HCT116 (cell line): ENCODE results near the gene ZNF436. TPM values are rescaled to one million over a fixed set of nuclear protein-coding genes. Genes with fewer than 3 reads are reported as not detected.

Experiments used
- ATAC-seq: fragments of 200-7000 bp; cut with Tn5 transposase; 2 replicates; pipeline ENCODE4 v1.9.1; 2020; ENCODE audit warnings: mild to moderate bottlenecking, moderate library complexity
- BruUV-seq: library from RNA; stranded (reverse); fragments of 400-500 nt; replicated peaks from 2 replicates; lab custom pipeline; 2021; lab: Mats Ljungman, UMichigan
- CTCF ChIA-PET: fragments of 300-600 bp; sonication (Branson Sonifier 250); formaldehyde crosslinking; loops from one replicate; lab custom pipeline; 2021; ENCODE audit warnings: antibody characterized with exemption; lab: Charles Lee
- POLR2A ChIA-PET: fragments of 300-600, 350-600 bp; sonication (Branson Sonifier 250); formaldehyde crosslinking; loops from one replicate; lab custom pipeline; 2021; ENCODE audit warnings: antibody characterized with exemption; lab: Charles Lee
- RAD21 ChIA-PET, 2 experiments: fragments of 300-600 bp; sonication (Branson Sonifier 250); formaldehyde crosslinking; loops; one replicate each; lab custom pipeline; 2023; ENCODE audit warnings: low total read pairs in 2 of 2; ENCODE audit not compliant: uncharacterized antibody in 2 of 2, unreplicated experiment in 2 of 2, low non-redundant PET in 1 of 2; lab: Charles Lee
- DNase-seq: peaks from one replicate; pipeline ENCODE4 v3.0.0-alpha.2; 2010; ENCODE audit warnings: low read depth, low spot score
- H2AFZ ChIP-seq: fragments of 200-600 bp; shearing (Covaris generic), sonication (generic); 2 replicates; pipeline ENCODE4 v1.6.1; 2017; ENCODE audit warnings: low read depth, mixed run types, mixed read lengths, antibody characterized with exemption, low read length; ENCODE audit not compliant: poor library complexity, severe bottlenecking
- H3K27ac ChIP-seq: 2 replicates; pipeline ENCODE4 v1.5.1; 2012; ENCODE audit warnings: low read depth, low read length
- H3K27me3 ChIP-seq: fragments of 200-600 bp; sonication (generic); 2 replicates; pipeline ENCODE4 v1.6.1; 2016; ENCODE audit warnings: mixed run types, low read length, mixed read lengths; ENCODE audit not compliant: insufficient read depth
- H3K36me3 ChIP-seq, 2 experiments: fragments of 200-500 bp in 1 of 2; fragments of 200-600 bp in 1 of 2; sonication (Bioruptor generic) in 1 of 2; sonication (generic) in 1 of 2; 2 replicates each; pipeline versions ENCODE4 v1.5.1 to v1.6.1; 2014 to 2016; ENCODE audit warnings: low read length in 2 of 2, inconsistent platforms in 1 of 2, mixed read lengths in 1 of 2, mixed run types in 1 of 2; ENCODE audit not compliant: insufficient read depth in 2 of 2, control insufficient read depth in 1 of 2
- H3K4me1 ChIP-seq, 2 experiments: fragments of 200-600 bp in 1 of 2; sonication (generic) in 1 of 2; 2 replicates each; pipeline versions ENCODE4 v1.5.1 to v1.6.1; 2012 to 2017; ENCODE audit warnings: low read length in 2 of 2, inconsistent platforms in 1 of 2, mild to moderate bottlenecking in 1 of 2, mixed read lengths in 1 of 2, mixed run types in 1 of 2, moderate library complexity in 1 of 2; ENCODE audit not compliant: insufficient read depth in 2 of 2, control insufficient read depth in 1 of 2
- H3K4me2 ChIP-seq: fragments of 200-600 bp; sonication (generic); 2 replicates; pipeline ENCODE4 v1.6.1; 2017; ENCODE audit warnings: mixed run types, low read length, mixed read lengths
- H3K4me3 ChIP-seq, 2 experiments: fragments of 200-600 bp in 1 of 2; sonication (generic) in 1 of 2; replicated peaks in 1 of 2; 2 replicates each; pipeline ENCODE4 v1.5.1; 2011 to 2016; ENCODE audit warnings: low read length in 2 of 2, control low read depth in 1 of 2, low read depth in 1 of 2, mild to moderate bottlenecking in 1 of 2, mixed read lengths in 1 of 2, mixed run types in 1 of 2
- H3K79me2 ChIP-seq: fragments of 200-600 bp; sonication (generic); 2 replicates; pipeline ENCODE4 v1.6.1; 2017; ENCODE audit warnings: mild to moderate bottlenecking, mixed run types, low read length, moderate library complexity, mixed read lengths; ENCODE audit not compliant: insufficient read depth
- H3K9ac ChIP-seq: fragments of 200-600 bp; sonication (generic); 2 replicates; pipeline ENCODE4 v1.6.1; 2016; ENCODE audit warnings: low read length, mixed read lengths
- H3K9me2 ChIP-seq: fragments of 200-600 bp; sonication (generic), shearing (Covaris generic); 2 replicates; pipeline ENCODE4 v1.6.1; 2017; ENCODE audit warnings: mixed run types, mild to moderate bottlenecking, moderate library complexity; ENCODE audit not compliant: insufficient read depth
- H3K9me3 ChIP-seq, 2 experiments: fragments of 200-500 bp in 1 of 2; fragments of 200-600 bp in 1 of 2; sonication (Bioruptor generic) in 1 of 2; sonication (generic) in 1 of 2; 2 replicates each; pipeline ENCODE4 v1.6.1; 2014 to 2017; ENCODE audit warnings: low read length in 2 of 2, mixed read lengths in 2 of 2, inconsistent platforms in 1 of 2, low read depth in 1 of 2, mild to moderate bottlenecking in 1 of 2, mixed run types in 1 of 2, moderate library complexity in 1 of 2; ENCODE audit not compliant: control insufficient read depth in 1 of 2, insufficient read depth in 1 of 2
- H4K20me1 ChIP-seq: fragments of 200-600 bp; sonication (generic), shearing (Covaris generic); 2 replicates; pipeline ENCODE4 v1.6.1; 2017; ENCODE audit warnings: mixed run types, mild to moderate bottlenecking, moderate library complexity; ENCODE audit not compliant: insufficient read depth
- CBX3 ChIP-seq: IDR thresholded peaks from 2 replicates; pipeline ENCODE4 v1.6.1; 2012; ENCODE audit warnings: low read depth
- CEBPB ChIP-seq: IDR thresholded peaks from 2 replicates; pipeline ENCODE4 v1.6.1; 2012; ENCODE audit warnings: low read depth
- FOSL1 ChIP-seq: IDR thresholded peaks from 2 replicates; pipeline ENCODE4 v1.6.1; 2012; ENCODE audit warnings: low read depth
- POLR2A ChIP-seq: IDR thresholded peaks from 2 replicates; pipeline ENCODE4 v1.7.0; 2011; ENCODE audit warnings: borderline replicate concordance; ENCODE audit not compliant: insufficient read depth, insufficient read length; ENCODE audit errors: extremely low read depth
- POLR2AphosphoS5 ChIP-seq: IDR thresholded peaks from 2 replicates; pipeline ENCODE4 v1.6.1; 2011; ENCODE audit warnings: mild to moderate bottlenecking, low read depth, low read length, moderate library complexity
- RAD21 ChIP-seq: IDR thresholded peaks from 2 replicates; pipeline ENCODE4 v1.6.1; 2012; ENCODE audit warnings: low read depth, mild to moderate bottlenecking
- TCF7L2 ChIP-seq: IDR thresholded peaks from 2 replicates; pipeline ENCODE4 v1.7.0; 2011; ENCODE audit warnings: borderline replicate concordance, inconsistent platforms; ENCODE audit not compliant: insufficient read depth, insufficient read length; ENCODE audit errors: extremely low read depth
- intact Hi-C: fragments of 100-400 bp; cut with micrococcal nuclease; formaldehyde crosslinking; loops from 2 replicates; pipeline ENCODE4 v1.10.0; 2022
- total RNA-seq: library from RNA; stranded (reverse); gene quantifications from one replicate; pipeline ENCODE4 v1.2.1, GENCODE V29; 2021; ENCODE audit not compliant: unreplicated experiment
- TF ChIP-seq, protein P1 (sequence below): IDR thresholded peaks from 2 replicates; pipeline ENCODE4 v1.6.1; 2011; ENCODE audit warnings: mild to moderate bottlenecking, low read length, moderate library complexity; ENCODE audit not compliant: insufficient replicate concordance; ENCODE audit errors: extremely low read depth
- TF ChIP-seq, protein P2 (sequence below), 3 experiments: fragments of 200-600 bp in 1 of 3; sonication (generic) in 1 of 3; IDR thresholded peaks in 2 of 3; conservative IDR thresholded peaks in 1 of 3; 2 replicates each; pipeline ENCODE4 v1.5.1; 2012 to 2017; ENCODE audit warnings: low read depth in 2 of 3, low read length in 2 of 3, antibody characterized with exemption in 1 of 3, borderline replicate concordance in 1 of 3, control low read depth in 1 of 3, mild to moderate bottlenecking in 1 of 3, mixed read lengths in 1 of 3, mixed run types in 1 of 3, moderate library complexity in 1 of 3; ENCODE audit not compliant: insufficient read depth in 1 of 3
- TF ChIP-seq, protein P3 (sequence below): IDR thresholded peaks from 2 replicates; pipeline ENCODE4 v1.6.1; 2012
- TF ChIP-seq, protein P4 (sequence below): IDR thresholded peaks from 2 replicates; pipeline ENCODE4 v1.6.1; 2012; ENCODE audit warnings: low read depth

Gene ZNF436
- total RNA-seq, 1 experiment from 2014 or later, result 8.1 TPM

DNA sequence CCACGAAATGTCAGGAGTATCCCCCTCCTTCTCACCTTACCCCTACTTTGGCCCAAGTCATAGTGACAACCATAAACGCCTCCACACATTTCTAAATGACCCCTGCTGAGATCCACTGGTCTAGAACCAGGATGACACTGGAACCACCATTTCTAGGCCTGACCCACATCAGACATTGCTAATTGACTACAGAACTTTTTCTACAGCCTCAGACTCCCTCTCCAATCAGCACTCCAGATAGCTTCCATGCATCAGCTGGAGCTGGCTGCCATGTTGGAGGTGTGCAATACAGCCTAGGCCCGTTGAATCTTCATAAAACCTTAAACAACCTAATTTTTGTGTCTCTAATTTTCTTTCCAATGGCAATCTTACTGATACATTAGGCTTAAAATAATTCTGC is 36.3 kb upstream of the ZNF436 start (continued):
- TF ChIP-seq, protein P1, sequence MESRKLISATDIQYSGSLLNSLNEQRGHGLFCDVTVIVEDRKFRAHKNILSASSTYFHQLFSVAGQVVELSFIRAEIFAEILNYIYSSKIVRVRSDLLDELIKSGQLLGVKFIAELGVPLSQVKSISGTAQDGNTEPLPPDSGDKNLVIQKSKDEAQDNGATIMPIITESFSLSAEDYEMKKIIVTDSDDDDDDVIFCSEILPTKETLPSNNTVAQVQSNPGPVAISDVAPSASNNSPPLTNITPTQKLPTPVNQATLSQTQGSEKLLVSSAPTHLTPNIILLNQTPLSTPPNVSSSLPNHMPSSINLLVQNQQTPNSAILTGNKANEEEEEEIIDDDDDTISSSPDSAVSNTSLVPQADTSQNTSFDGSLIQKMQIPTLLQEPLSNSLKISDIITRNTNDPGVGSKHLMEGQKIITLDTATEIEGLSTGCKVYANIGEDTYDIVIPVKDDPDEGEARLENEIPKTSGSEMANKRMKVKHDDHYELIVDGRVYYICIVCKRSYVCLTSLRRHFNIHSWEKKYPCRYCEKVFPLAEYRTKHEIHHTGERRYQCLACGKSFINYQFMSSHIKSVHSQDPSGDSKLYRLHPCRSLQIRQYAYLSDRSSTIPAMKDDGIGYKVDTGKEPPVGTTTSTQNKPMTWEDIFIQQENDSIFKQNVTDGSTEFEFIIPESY, result no peak

DNA sequence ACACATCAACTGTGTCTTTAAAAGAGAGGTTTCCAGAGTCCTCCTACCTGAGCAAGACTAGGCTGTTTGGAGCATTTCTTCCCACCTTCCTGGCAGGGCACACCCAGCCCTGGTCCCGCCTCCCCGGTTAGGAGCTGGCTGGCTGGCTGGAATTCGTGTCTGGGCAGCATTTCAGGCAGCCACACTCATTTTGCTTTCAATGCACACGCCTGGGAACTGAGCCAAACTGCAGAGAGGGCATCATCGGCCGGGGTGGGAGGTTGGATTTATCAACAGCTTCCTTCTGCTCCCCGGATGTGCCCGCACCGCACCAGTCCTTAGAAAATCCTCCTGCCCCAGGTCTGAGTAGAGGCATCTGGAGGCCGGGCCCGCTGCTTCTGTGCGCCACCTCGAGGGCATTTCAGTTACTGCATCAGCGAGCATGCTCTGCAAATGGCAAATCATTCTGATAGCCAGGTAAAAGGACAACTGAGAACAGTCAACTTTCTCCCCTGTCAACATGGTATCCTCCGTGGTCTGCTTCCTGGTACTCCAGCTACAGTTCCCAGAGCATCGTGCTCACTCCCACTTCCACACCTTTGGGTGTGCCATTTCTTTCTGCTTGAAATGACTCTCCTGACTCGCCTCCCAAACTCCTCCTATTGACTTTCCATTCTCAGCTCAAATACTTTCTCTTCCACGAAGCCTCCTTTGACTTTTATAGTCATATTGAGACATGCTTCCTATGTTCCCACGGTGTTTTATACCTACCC is 34.3 kb upstream of the ZNF436 start:
- BruUV-seq, result no TSS peak
- Histone ChIP-seq H2AFZ (peak overlapping the region; percentile 81), H3K9me2 (no peaks in the 10 kb centered on the region), H3K27me3 (no peaks in the 10 kb centered on the region), H3K9ac (peak overlapping the region; percentile 54), H3K9me3 (no peaks in the 10 kb centered on the region), H3K27ac (peak overlapping the region; percentile 71), H3K4me3 (peak overlapping the region; percentile 27 to 45), H3K36me3 (no peaks in the 10 kb centered on the region), H3K4me2 (peak overlapping the region; percentile 73), H4K20me1 (no peaks in the 10 kb centered on the region), H3K79me2 (no peaks in the 10 kb centered on the region), H3K4me1 (peaks cover 21 to 37% of the 10 kb centered on the region in 2 experiments)
- intact Hi-C loops, result loop anchor here (2.0 to 10.0 kb wide), 3 partner anchors 35 to 429 kb away; partner anchors contain the start of genes HNRNPR, LACTBL1 and ZNF436
- CTCF ChIA-PET, result interaction anchor here (0.6 to 2.6 kb wide), 27 partner anchors 9 to 778 kb away, joined by 3 to 21 read pairs (median 4); partner anchors contain the start of genes HNRNPR and ZNF436
- RAD21 ChIA-PET, result interaction anchor here (1.6 to 1.8 kb wide), 3 partner anchors 36 to 60 kb away, joined by 6 to 15 read pairs (median 10); partner anchors contain the start of gene HNRNPR (in 2 of the 2)
- POLR2A ChIA-PET, result interaction anchor here (0.9 to 2.7 kb wide), 6 partner anchors 10 to 60 kb away, joined by 3 to 19 read pairs (median 8); partner anchors contain the start of gene HNRNPR
- DNase-seq, result peak; percentile 85
- peak; percentile 92 for ATAC-seq
- peak; percentile 27 for TF ChIP-seq POLR2A
- TF ChIP-seq FOSL1, result no peak
- TF ChIP-seq RAD21, result peak; percentile 96
- peak; percentile 7 for TF ChIP-seq TCF7L2
- peak; percentile 48 for TF ChIP-seq POLR2AphosphoS5
- TF ChIP-seq, protein P2, sequence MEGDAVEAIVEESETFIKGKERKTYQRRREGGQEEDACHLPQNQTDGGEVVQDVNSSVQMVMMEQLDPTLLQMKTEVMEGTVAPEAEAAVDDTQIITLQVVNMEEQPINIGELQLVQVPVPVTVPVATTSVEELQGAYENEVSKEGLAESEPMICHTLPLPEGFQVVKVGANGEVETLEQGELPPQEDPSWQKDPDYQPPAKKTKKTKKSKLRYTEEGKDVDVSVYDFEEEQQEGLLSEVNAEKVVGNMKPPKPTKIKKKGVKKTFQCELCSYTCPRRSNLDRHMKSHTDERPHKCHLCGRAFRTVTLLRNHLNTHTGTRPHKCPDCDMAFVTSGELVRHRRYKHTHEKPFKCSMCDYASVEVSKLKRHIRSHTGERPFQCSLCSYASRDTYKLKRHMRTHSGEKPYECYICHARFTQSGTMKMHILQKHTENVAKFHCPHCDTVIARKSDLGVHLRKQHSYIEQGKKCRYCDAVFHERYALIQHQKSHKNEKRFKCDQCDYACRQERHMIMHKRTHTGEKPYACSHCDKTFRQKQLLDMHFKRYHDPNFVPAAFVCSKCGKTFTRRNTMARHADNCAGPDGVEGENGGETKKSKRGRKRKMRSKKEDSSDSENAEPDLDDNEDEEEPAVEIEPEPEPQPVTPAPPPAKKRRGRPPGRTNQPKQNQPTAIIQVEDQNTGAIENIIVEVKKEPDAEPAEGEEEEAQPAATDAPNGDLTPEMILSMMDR (IDR thresholded peaks at IDR 0.05 in 2 of 3, conservative IDR thresholded peaks at IDR 0.05 in 1 of 3; ENCODE audit: borderline replicate concordance in 1 of 3, insufficient read depth in 1 of 3, low read depth in 2 of 3, low read length in 2 of 3), result peak; percentile 72 to 96 (median 94)
- no peak for TF ChIP-seq CEBPB
- TF ChIP-seq, protein P1, result no peak
- TF ChIP-seq, protein P3, sequence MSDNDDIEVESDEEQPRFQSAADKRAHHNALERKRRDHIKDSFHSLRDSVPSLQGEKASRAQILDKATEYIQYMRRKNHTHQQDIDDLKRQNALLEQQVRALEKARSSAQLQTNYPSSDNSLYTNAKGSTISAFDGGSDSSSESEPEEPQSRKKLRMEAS, result peak; percentile 63
- TF ChIP-seq, protein P4, sequence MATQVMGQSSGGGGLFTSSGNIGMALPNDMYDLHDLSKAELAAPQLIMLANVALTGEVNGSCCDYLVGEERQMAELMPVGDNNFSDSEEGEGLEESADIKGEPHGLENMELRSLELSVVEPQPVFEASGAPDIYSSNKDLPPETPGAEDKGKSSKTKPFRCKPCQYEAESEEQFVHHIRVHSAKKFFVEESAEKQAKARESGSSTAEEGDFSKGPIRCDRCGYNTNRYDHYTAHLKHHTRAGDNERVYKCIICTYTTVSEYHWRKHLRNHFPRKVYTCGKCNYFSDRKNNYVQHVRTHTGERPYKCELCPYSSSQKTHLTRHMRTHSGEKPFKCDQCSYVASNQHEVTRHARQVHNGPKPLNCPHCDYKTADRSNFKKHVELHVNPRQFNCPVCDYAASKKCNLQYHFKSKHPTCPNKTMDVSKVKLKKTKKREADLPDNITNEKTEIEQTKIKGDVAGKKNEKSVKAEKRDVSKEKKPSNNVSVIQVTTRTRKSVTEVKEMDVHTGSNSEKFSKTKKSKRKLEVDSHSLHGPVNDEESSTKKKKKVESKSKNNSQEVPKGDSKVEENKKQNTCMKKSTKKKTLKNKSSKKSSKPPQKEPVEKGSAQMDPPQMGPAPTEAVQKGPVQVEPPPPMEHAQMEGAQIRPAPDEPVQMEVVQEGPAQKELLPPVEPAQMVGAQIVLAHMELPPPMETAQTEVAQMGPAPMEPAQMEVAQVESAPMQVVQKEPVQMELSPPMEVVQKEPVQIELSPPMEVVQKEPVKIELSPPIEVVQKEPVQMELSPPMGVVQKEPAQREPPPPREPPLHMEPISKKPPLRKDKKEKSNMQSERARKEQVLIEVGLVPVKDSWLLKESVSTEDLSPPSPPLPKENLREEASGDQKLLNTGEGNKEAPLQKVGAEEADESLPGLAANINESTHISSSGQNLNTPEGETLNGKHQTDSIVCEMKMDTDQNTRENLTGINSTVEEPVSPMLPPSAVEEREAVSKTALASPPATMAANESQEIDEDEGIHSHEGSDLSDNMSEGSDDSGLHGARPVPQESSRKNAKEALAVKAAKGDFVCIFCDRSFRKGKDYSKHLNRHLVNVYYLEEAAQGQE, result no peak
- TF ChIP-seq CBX3, result peak; percentile 62; the same call in 1 of the 2 replicates
